ENCODE data around the gene PCDH9.

Gene PCDH9, protein sequence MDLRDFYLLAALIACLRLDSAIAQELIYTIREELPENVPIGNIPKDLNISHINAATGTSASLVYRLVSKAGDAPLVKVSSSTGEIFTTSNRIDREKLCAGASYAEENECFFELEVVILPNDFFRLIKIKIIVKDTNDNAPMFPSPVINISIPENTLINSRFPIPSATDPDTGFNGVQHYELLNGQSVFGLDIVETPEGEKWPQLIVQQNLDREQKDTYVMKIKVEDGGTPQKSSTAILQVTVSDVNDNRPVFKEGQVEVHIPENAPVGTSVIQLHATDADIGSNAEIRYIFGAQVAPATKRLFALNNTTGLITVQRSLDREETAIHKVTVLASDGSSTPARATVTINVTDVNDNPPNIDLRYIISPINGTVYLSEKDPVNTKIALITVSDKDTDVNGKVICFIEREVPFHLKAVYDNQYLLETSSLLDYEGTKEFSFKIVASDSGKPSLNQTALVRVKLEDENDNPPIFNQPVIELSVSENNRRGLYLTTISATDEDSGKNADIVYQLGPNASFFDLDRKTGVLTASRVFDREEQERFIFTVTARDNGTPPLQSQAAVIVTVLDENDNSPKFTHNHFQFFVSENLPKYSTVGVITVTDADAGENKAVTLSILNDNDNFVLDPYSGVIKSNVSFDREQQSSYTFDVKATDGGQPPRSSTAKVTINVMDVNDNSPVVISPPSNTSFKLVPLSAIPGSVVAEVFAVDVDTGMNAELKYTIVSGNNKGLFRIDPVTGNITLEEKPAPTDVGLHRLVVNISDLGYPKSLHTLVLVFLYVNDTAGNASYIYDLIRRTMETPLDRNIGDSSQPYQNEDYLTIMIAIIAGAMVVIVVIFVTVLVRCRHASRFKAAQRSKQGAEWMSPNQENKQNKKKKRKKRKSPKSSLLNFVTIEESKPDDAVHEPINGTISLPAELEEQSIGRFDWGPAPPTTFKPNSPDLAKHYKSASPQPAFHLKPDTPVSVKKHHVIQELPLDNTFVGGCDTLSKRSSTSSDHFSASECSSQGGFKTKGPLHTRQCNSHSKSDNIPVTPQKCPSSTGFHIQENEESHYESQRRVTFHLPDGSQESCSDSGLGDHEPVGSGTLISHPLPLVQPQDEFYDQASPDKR (N-terminal part only)

DNA sequence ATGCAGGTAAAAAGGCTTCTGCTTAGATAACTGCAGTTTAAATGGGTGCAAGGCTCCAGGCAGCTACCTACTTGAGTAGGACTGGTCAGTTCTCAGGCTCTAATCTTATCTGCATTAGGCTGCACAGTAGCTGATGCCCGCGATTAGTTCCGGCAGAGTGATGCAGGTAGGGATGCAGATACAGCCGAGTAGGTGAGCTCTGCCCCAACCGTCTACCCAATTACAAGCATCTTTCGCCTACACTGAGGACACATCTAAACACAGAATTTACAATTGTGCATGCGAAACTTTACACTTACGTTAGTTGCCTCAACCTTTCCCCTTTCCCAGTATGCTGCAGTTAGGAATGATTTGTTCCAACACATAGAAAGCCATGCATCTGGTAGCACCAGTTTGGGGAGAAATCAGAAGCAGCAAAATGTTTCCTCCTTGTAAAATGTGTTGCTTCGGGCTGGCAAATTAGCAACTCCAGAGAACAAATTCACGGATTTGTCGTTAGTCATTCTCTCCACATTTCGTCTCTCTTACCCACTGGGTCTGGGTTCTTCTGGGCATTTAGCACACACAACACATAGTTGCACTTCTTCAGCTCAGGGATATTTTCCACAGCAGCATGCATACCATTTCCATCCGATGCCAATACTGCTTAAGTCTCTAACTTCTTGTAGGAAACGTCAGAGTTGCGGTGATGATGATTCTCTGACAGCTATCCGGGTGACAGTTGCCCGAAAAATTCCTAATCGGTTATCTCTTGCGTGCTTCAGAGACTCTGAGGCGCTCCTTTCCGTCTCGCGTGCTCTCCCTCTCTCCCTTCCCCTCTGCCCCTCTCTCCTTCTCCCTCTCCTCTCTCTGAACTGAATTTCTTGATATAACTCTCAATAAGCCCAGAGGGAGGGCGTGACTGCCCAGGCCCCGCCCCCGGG is at the start of gene PCDH9:
Gene PCDH9, minus strand, starts transcription at position 856 of the 923 bp plus-strand sequence. CDS start 1,896 bp downstream, outside the sequence.
- H3K4me3 ChIP-seq: peak within 1 kb of the TSS; percentile 38 to 82 (median 69)
- H3K27ac ChIP-seq: peak within 1 kb of the TSS in 20 of 21 experiments; percentile 20 to 84 (median 74)

DNA sequence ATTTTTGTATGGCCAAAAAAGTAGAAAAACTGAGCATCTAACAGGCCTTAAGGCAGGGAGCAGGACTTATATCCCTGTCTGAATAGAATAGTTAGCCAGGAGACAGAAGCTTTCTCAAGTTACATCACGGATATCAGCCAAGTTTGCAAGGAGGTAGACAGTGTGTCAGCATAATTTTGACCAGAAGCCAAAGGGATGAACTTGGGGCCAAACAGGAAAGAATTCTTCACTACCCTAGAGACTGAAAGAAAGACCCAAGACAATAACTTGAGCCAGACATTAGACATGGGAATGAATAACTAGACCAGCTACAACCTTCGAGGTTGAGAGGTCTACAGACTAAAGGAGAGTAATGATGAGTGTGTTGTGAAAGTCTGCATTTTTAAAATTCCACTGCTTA is 48.1 kb upstream of the PCDH9 start:
- H3K27ac ChIP-seq: no peak overlapping the region
- H3K4me3 ChIP-seq: no peak overlapping the region

DNA sequence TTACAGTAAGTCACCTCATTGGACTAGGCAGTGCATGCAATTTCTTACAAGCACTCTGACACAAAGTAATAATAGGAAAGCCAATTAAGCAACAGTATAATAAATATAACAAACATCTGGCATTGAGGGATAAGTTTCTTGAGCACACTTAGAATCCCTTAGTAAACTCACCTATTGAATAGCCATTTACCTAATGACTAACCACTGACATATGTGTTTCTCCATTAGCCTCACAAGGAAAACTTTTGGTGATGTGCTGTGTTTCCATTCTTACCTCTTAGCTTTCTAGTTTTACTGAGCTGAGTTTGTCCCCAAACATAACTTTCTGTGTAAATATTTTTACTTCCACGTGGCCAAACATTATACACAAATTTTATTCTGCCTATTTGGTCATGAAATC is 47.4 kb upstream of the PCDH9 start:
- Histone ChIP-seq H3K4me3 (no peak overlapping the region), H3K27ac (no peak overlapping the region)

DNA sequence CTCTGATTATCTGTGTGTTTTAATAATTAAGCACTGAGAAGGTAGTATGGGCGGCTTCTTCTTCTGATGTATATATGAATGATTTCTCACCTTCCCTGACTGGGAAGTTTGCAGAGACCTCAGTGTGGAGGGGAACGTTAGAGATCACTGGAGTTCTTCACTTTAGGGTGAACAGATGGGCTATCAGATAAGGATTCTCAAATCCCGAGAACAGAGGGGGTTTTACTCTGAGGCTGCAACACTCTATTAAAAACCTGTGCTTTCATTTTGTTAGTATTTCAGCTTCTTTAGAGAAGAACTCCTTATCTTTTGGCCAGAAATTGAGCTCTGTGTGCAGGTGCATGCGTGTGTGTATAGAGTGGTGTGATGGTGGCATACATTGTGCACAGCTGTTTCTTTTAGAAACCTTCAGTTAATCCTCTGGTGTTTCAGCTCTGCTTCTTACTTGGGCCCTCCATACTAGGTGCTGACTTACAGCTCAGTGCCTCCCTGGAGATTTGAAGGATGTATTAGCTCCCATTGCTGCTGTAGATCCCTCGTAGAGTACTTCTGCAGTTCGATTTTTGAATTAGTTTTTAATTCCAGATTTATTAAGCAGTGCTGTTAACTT is 45.3 kb upstream of the PCDH9 start:
- Histone ChIP-seq H3K4me3 (no peak overlapping the region), H3K27ac (no peak overlapping the region)

DNA sequence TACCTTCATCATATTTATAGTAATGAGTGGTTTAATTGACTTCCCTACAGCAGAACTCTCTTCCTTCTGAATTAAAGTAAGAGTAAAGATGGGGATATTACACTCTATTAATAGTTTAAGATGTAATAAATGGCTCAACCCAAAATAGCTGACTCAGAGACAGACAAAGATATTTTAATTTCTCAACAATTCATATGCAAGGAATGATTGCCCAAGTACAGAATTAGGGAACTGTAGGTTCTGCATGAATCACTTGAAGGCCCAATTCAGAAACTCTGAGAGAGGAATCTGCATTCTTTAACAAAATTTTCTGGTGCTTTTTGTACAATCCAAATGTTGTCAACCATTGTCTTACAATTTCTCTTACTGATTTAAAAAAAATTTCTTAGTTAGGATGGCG is 42.9 kb upstream of the PCDH9 start:
- H3K4me3 ChIP-seq: no peak overlapping the region
- no peak overlapping the region for H3K27ac ChIP-seq

DNA sequence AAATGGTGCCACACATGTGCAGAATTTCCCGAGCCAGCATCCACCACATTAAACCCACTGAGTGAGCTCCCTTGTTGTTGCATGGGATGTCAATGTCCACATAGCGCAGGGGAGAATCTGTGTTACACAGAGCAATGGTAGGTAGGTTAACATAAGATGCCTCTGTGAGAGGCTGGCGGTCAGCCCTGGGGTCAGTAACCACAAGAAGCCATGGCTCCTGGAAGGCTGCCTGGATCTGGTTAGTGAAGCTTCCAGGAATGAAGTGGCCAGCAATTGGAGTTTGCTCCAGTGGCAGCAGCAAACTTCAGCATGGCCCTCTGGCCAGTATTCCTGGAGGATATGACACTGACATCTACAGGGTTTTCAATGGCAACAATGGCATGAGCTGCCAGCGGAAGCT is 37.0 kb upstream of the PCDH9 start:
- H3K4me3 ChIP-seq: no peak overlapping the region

DNA sequence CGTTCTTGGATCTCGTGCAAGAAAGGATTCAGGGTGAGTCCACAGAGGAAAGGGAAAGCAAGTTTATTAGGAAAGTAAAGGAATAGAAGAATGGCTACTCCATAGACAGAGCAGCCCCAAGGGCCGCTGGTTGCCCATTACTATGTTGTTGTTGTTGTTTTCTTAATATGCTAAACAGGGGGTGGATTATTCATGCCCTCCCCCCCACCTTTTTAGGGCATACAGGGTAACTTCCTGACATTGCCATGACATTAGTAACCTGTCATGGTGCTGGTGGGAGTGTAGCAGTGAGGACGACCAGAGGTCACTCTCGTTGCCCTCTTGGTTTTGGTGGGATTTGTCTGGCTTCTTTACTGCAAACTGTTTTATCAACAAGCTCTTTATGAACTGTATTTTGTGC is 29.1 kb upstream of the PCDH9 start:
- no peak overlapping the region for H3K4me3 ChIP-seq
- H3K27ac ChIP-seq: no peak overlapping the region

More for the DNA sequence above, 37.0 kb upstream of the PCDH9 start:
- no peak overlapping the region for H3K27ac ChIP-seq

DNA sequence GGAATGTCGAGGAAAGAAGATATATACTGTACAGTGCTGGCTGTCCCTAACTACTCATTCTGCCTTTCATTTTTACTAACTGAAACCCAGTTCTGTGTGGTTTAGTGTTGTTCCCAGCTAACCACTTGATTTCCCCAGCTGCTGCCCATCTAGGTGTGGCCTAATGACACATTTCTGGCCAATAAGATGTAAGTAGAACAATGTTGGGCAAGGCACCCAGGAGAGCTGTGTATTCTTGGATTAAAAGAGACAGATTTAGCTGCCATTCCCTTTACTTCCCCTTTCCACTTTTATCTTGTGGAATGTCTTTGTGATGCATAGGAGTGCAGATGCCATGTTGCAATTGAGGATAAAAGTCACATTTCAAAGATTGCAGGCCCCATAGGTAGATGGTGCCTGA is 28.3 kb upstream of the PCDH9 start:
- H3K4me3 ChIP-seq: no peak overlapping the region
- no peak overlapping the region for H3K27ac ChIP-seq

DNA sequence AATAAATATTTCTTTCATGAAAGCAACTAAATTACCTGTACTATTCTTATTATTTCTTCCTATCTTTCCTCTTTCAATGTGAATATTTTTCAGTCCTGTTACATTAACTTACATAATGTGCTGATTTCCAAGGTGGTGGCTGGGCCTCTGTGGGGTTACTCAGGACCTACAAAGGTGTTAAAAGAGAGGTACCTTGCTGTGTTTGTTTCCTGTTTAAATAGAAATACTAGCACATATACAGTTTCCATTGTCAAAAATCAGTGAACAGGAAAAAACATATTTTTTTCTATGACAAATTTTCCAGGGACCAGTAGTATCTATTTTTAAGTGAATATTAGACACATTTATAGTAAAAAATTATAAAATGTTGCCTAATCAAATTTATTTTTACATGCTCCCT is 8.7 kb upstream of the PCDH9 start:
- Histone ChIP-seq H3K4me3 (no peak overlapping the region), H3K27ac (no peak overlapping the region)

DNA sequence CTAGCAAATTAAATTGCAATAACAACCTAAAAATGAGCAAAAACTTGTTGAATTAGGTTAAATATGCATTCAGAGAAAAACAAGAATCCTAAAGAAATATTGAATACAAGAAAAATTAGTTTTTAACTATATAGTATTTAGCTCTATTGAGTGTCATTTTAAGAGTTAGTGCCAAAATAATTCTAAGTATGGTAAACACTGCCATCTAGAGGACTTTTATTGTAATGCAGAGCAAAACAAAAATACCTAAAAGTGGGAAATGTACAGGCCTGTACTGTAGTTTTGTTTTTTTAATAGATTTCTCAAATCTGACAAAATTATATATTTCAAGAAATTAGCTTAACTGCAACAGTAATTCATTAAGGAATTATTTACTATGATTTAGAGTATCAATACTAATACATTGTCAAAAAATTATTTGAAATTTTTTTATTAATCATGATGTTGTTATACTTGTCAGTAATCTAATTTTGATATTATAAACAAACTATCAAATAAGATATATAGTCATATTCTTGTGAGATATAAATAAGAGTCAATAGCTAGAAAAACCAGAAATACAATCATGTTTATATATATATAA is 8.2 kb upstream of the PCDH9 start:
- H3K4me3 ChIP-seq: no peak overlapping the region
- H3K27ac ChIP-seq: no peak overlapping the region

DNA sequence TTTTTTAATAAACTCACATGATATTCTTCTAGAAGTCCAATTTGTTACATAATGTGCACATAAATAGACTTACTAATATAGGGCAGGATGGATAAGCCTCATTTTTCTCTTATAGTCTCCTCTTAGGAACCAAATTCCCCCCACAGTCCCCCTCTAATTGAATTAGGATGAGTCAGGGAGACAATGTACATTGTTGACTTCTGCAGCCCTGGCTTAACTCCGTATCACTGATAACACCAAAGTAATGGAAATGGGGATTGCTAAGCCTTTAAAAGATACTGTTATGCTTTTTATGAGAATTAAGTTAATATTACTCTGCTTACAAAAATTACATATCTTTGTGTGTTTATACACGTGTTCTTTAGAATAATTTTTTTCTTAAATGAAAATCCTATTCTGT is 5.1 kb upstream of the PCDH9 start:
- H3K4me3 ChIP-seq: no peak overlapping the region

DNA sequence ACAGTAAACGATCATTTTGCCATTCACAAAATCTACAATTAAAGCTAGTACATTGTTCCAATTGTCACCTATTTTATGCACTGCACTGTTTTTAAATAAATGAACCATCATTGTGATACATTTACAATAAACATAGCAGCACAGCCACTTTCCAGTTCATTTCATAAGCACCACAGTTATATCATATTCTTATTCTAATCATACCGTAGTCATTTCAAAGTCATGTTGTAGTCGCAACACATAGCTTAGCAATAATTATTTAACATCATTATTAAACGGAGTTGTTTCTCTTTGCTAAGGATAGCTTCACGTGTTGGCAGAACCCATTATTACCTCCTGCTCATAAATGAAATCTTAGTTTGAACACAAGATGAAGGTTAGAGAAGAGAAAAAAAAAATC is 2.2 kb upstream of the PCDH9 start:
- H3K4me3 ChIP-seq: no peak overlapping the region
- H3K27ac ChIP-seq: no peak overlapping the region

More for the DNA sequence above, 5.1 kb upstream of the PCDH9 start:
- H3K27ac ChIP-seq: no peak overlapping the region

DNA sequence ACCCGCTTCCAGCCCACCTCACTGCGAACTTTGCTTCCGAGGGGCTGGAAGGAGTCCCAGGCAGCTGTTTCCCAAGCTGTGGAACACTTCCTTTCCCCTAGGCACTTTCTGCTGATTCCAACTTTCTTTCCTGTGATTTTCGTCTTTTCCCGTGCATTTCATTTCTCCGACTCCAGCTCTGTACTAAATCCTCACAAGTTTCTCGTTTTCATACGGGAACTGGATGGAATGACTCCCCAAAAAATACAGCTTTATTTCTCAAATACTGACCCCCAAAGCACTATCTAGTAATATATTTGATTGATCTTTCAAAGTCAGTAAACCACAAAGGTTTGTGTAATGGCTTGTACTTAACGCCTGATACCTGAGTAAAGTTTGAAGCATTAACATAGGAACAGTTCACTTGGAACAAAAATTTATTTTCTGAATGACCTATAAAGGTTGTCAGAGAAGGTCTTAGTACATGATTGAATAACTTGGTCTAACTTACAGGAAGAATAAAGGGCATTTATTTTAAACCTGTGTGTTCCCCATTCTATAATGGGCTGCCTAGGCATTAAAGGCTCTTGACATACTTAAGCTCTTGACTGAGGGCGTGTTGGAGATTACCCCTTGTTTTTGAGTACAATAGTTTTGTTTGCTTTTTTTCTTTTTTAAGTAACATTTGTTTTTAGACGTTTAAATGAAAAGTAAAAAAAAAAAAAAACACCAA is 1.3 kb upstream of the PCDH9 start:
- Histone ChIP-seq H3K27ac (peak overlapping the region in 17 of 21 experiments; percentile 20 to 84 (median 75)), H3K4me3 (peak overlapping the region; percentile 38 to 82 (median 69))

DNA sequence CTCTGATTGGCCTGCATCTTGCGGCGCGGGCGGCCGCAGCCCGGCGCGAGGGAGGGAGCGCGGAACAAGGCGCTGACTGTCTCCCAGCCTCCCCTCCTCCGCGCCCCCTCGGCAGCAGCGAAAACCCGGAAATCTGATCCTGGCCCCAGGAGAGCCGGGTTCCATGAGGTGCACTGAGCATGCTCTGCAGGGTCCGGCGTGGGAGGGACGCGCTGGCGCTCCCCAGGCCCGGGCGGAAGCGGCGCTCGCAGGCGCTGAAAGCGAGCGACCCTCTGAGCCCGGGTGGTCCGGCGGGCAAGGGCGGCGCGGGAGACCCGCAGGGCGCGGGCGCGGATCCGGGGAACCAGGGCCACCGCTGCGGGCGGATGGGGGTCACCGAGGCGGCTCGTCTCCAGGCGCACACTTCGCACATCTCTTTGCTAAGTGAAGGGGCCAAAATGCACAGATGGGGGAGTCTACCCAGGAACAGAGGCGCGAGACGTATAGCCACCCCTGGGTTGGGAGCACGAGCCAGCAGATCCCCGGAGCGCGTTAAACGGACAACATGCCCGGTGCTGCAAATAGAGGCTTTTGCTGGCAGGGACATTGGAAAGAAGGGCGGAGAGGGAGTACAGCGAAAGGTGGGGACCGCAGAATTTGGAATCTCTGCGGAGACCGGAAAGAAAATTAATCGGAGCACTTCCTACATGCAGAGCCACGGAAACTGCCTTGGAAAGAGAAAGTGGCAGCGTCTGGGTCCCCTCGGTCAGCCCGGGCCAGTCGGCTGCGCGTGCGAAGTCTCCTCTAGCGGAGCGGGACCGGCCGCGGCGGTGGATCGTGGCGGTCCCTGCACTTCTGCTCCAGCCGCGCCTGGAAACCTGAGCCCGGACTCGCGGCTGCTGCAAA is 510 bp upstream of the PCDH9 start:
- H3K4me3 ChIP-seq: peak overlapping the region; percentile 38 to 82 (median 69)
- H3K27ac ChIP-seq: peak overlapping the region in 20 of 21 experiments; percentile 20 to 84 (median 74)

DNA sequence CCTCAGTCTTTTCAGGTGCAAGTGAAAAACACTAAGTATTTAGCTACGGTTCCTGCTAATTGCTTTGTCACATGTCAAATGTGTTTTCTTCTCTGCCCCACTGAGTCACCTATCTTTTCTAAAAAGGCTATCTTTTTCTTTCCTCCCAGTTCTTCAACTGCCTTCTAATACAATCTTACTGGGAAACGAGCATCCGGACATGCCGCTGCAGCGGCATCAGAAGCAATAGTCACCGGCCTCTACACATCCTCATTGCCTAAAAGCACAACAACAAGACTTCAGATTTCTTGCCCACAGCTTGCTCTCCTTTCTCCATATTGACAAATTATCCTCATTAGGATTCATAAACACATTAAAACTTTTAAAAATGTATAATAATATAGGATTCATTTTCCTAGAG is 1.2 kb downstream of the PCDH9 start:
- Histone ChIP-seq H3K27ac (no peak overlapping the region), H3K4me3 (peak overlapping the region in 3 of 7 experiments; percentile 69 to 82 (median 70))

DNA sequence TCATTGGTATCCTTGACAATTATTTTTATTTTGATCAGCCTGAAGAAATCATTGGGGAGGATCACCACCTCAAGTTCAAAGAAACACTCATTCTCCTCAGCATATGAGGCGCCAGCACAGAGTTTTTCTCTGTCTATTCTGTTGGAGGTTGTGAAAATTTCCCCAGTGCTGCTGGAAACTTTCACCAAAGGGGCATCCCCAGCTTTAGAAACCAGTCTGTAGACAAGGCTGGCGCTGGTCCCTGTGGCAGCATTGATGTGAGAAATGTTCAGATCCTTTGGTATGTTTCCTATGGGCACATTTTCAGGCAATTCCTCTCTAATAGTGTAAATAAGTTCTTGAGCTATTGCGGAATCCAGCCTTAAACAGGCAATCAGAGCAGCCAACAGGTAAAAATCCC is 2.1 kb downstream of the PCDH9 start:
- H3K27ac ChIP-seq: no peak overlapping the region
- H3K4me3 ChIP-seq: no peak overlapping the region

All from skin epidermis (tissue), 12 donors.